Smooth muscle cell (in vitro differentiated cells): ENCODE results near the gene CASP1. TPM values are rescaled to one million over a fixed set of nuclear protein-coding genes. Genes with fewer than 3 reads are reported as not detected.

ENCODE experiments used
- DNase-seq: peaks from one replicate; lab custom pipeline; 2025; ENCODE audit not compliant: unreplicated experiment; lab: John Stamatoyannopoulos, UW
- H2AFZ ChIP-seq: fragments of 200-600 bp; sonication (generic); 2 replicates; pipeline ENCODE4 v1.6.0; 2016; ENCODE audit warnings: antibody characterized with exemption, low read depth, mild to moderate bottlenecking
- H3F3A ChIP-seq: fragments of 200-600 bp; sonication (generic); 2 replicates; pipeline ENCODE4 v1.6.0; 2017; ENCODE audit warnings: antibody characterized with exemption, low read depth
- H3K27ac ChIP-seq: fragments of 200-600 bp; sonication (generic); 2 replicates; pipeline ENCODE4 v1.5.1; 2016; ENCODE audit warnings: low read depth, mild to moderate bottlenecking
- H3K27me3 ChIP-seq: fragments of 200-600 bp; sonication (generic); 2 replicates; pipeline ENCODE4 v1.6.1; 2016; ENCODE audit warnings: low read depth, mild to moderate bottlenecking
- H3K36me3 ChIP-seq: fragments of 200-600 bp; sonication (generic); 2 replicates; pipeline ENCODE4 v1.5.1; 2016; ENCODE audit warnings: low read depth
- H3K4me1 ChIP-seq: fragments of 200-600 bp; sonication (generic); 2 replicates; pipeline ENCODE4 v1.5.1; 2016; ENCODE audit warnings: low read depth
- H3K4me2 ChIP-seq: fragments of 200-600 bp; sonication (generic); 2 replicates; pipeline ENCODE4 v1.6.0; 2016; ENCODE audit warnings: mild to moderate bottlenecking
- H3K4me3 ChIP-seq: fragments of 200-600 bp; sonication (generic); 2 replicates; pipeline ENCODE4 v1.5.1; 2016; ENCODE audit warnings: mild to moderate bottlenecking
- H3K79me2 ChIP-seq: fragments of 200-600 bp; sonication (generic); 2 replicates; pipeline ENCODE4 v1.6.0; 2016; ENCODE audit warnings: low read depth, mild to moderate bottlenecking
- H3K9ac ChIP-seq: fragments of 200-600 bp; sonication (generic); 2 replicates; pipeline ENCODE4 v1.6.0; 2016; ENCODE audit warnings: low read depth
- H3K9me3 ChIP-seq: fragments of 200-600 bp; sonication (generic); replicated peaks from 2 replicates; pipeline ENCODE4 v1.5.1; 2016; ENCODE audit warnings: low read depth
- H4K20me1 ChIP-seq: fragments of 200-600 bp; sonication (generic); 2 replicates; pipeline ENCODE4 v1.6.0; 2016; ENCODE audit warnings: low read depth
- CTCF ChIP-seq: fragments of 200-600 bp; sonication (generic); IDR thresholded peaks from 2 replicates; pipeline ENCODE4 v1.5.1; 2017; ENCODE audit warnings: borderline replicate concordance, mild to moderate bottlenecking, antibody characterized with exemption; ENCODE audit not compliant: insufficient read depth, poor library complexity, severe bottlenecking
- WGBS: methylation state at CpG from one replicate; pipeline ENCODE4 v1.1.7; 2016; ENCODE audit warnings: low lambda C conversion rate; 5-methylcytosine and 5-hydroxymethylcytosine counted together
- polyA plus RNA-seq: library from polyadenylated mRNA; unstranded; fragments of >200 nt; fragmentation: Nextera tagmentation; extraction: Ambion mirVana; gene quantifications from 2 replicates; pipeline ENCODE4 v1.2.1, GENCODE V29; 2016
- total RNA-seq: library from RNA; depleted of rRNA; stranded (reverse); fragments of >200 nt; gene quantifications from 2 replicates; pipeline ENCODE4 v1.2.3, GENCODE V29; 2014

The CASP1 gene
- total and polyA plus RNA-seq, 2 experiments from 2014 or later: 0.90 TPM; not detected in 1

- Histone ChIP-seq H3K27ac (no peak overlapping the region), H3K27me3 (no peaks in the 10 kb centered on the region), H4K20me1 (no peaks in the 10 kb centered on the region), H3K9ac (no peak overlapping the region), H2AFZ (no peak overlapping the region), H3K36me3 (no peaks in the 10 kb centered on the region), H3K4me3 (no peak overlapping the region), H3K9me3 (no peaks in the 10 kb centered on the region), H3K4me2 (no peak overlapping the region), H3F3A (no peaks in the 10 kb centered on the region), H3K4me1 (no peaks in the 10 kb centered on the region), H3K79me2 (no peaks in the 10 kb centered on the region)
- 90% methylated on average over 4 of the region's 4 CpGs for WGBS
- no peak for DNase-seq
- TF ChIP-seq CTCF: no peak
Observed at GRCh38 chr11:104991994-104992393, 43.0 kb downstream of the CASP1 start.

DNA sequence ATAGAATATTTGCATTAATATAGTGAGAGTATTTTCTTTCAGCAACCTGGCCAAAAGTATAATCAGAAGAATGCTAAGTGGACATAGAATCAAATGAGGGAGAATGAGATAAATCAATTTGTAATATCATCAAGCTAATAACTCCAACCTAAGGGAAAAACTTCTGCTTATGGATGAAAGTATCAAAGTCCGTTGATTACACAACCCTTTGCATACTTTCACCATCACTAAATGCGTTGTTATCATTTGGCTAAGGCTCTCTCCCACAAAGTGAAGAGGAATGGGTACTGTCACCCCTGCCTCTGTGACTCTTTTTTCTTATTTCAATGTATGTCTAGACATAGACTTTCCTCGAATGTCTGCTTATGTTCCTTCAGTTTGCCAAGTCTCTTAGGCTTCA, 50.1 kb downstream of the CASP1 start:
- no peaks in the 10 kb centered on the region for H3F3A ChIP-seq
- H3K36me3 ChIP-seq: no peaks in the 10 kb centered on the region
- no peak overlapping the region for H3K27ac ChIP-seq
- no peaks in the 10 kb centered on the region for H3K9me3 ChIP-seq
- H4K20me1 ChIP-seq: no peaks in the 10 kb centered on the region
- 72% methylated on average over 3 of the region's 3 CpGs for WGBS
- no peaks in the 10 kb centered on the region for H3K4me1 ChIP-seq
- no peak for DNase-seq
- no peak overlapping the region for H3K9ac ChIP-seq
- no peaks in the 10 kb centered on the region for H3K79me2 ChIP-seq
- no peak overlapping the region for H3K4me3 ChIP-seq
- H3K27me3 ChIP-seq: no peaks in the 10 kb centered on the region
- no peak for TF ChIP-seq CTCF
- H2AFZ ChIP-seq: no peak overlapping the region
- H3K4me2 ChIP-seq: no peak overlapping the region

- TF ChIP-seq CTCF: no peak
- no peaks in the 10 kb centered on the region for H3K9me3 ChIP-seq
- no peaks in the 10 kb centered on the region for H3K79me2 ChIP-seq
- no peak overlapping the region for H3K9ac ChIP-seq
- 64% methylated on average over 1 of the region's 1 CpG for WGBS
- H3K4me3 ChIP-seq: no peak overlapping the region
- H2AFZ ChIP-seq: no peak overlapping the region
- DNase-seq: no peak
- no peaks in the 10 kb centered on the region for H3K36me3 ChIP-seq
- no peak overlapping the region for H3K27ac ChIP-seq
- H3K27me3 ChIP-seq: no peaks in the 10 kb centered on the region
- H3K4me2 ChIP-seq: no peak overlapping the region
- no peaks in the 10 kb centered on the region for H3K4me1 ChIP-seq
- H3F3A ChIP-seq: no peaks in the 10 kb centered on the region
- H4K20me1 ChIP-seq: no peaks in the 10 kb centered on the region
Observed at GRCh38 chr11:104979839-104980238, 55.1 kb downstream of the CASP1 start.

Other genes starting within 250 kb of the CASP1 start
- gene CASP12, start 136.7 kb downstream of the CASP1 start, total RNA-seq: not detected in 2 replicates
- gene CASP12, start 136.7 kb downstream of the CASP1 start, polyA plus RNA-seq: 0.23 TPM in 1 of 2 replicates, not detected in the other
- 28.0 and 36.3 TPM in 2 replicates for gene CASP4, start 66.6 kb downstream of the CASP1 start, total RNA-seq
- gene CASP4, start 66.6 kb downstream of the CASP1 start, polyA plus RNA-seq: 8.8 and 12.4 TPM in 2 replicates
- not detected in 2 replicates for gene CASP5, start 12.0 kb downstream of the CASP1 start, total RNA-seq
- not detected in 2 replicates for gene CASP5, start 12.0 kb downstream of the CASP1 start, polyA plus RNA-seq
- gene CARD16, start 10.2 kb upstream of the CASP1 start, total RNA-seq: 1.3 and 3.7 TPM in 2 replicates
- gene CARD16, start 10.2 kb upstream of the CASP1 start, polyA plus RNA-seq: 5.5 and 12.7 TPM in 2 replicates
- not detected in 2 replicates for gene CARD18, start 104.6 kb upstream of the CASP1 start, total RNA-seq
- not detected in 2 replicates for gene CARD18, start 104.6 kb upstream of the CASP1 start, polyA plus RNA-seq